Measurements from ENCODE around the gene CD300A.
A peak's percentile ranks its signal among the peaks of the same experiment; 100 is the strongest.
"Not testable (repeated sequence)": the region's sequence is repeated elsewhere in the genome, so short reads cannot be mapped to it uniquely, and the experiment has no call there.

The CD300A gene

DNA sequence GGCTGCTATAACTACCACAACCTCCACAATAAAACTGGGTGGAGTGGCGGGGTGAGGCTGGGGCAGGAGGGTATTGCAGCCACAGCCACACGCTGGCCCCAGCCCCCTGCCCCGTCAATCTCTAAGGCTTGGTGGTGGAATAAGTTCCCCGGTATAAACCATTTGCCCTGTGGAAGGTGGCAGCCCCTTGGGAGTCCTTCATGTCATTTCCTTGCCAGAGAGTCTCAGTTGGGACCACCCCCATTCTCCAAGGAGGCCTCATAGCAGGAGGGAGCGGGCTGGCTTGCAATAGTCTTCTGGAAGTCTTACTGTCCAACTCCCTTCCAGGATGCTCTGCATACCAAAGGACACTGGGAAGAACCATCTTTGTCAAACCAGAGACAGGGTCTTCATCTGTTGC lies 19.4 kb downstream of the CD300A start:
- no peak for DNase-seq

DNA sequence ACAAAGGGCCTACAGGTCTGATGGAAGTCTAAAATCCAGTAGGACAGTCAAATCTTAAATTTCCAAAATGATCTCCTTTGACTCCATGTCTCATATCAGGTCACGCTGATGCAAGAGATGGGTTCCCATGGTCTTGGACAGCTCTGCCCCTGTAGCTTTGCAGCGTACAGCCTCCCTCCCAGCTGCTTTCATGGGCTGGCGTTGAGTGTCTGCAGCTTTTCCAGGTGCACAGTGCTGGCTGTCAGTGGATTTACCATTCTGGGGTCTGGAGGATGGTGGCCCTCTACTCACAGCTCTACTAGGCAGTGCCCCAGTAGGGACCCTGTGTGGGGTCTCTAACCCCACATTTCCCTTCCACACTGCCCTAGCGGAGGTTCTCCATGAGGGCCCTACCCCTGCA lies 21.8 kb downstream of the CD300A start:
- peak; percentile 33 for DNase-seq

- DNase-seq: no peak
Measured at GRCh38 chr17:74490716-74491115, 24.3 kb downstream of the CD300A start.

DNA sequence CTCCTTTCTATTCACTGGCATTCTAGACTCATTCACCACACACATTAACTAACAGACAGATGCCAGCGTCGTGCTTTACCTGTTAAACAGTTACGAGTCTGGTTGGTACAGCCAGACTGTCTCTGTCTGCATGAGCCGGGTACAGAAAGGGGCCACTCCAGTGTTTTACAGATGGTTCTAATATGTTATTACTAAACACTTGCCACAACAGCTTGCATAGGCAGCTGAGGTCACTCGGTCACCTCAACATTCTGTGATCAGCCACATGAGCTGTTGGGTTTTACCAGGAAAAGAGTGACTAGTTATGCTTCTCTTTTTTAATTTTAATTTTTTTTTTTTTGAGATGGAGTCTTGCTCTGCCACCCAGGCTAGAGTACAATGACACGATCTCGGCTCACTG lies 25.2 kb downstream of the CD300A start:
- DNase-seq: no peak

DNA sequence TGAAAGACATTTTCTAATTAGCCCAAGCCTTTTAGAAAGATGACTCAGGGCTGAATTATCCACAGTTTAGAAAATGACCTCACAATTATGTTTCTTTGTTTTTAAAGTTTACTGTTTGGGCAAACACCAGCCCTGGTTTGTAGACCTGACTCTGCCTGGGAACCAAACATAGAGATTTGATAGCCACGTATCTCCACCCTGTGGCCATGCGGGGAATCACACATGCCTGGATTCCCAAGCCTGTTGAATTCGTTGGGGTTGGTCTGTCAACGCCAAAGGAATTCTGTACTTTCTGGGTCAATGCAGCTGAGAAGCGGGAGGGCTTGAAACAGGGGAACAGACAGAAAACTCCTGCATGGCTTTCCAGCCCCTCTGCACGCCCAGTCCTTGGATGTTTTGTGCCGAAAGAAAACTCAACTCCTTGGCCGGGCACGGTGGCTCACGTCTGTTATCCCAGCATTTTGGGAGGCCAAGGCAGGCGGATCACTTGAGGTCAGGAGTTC lies 26.9 kb downstream of the CD300A start:
- DNase-seq: peak; percentile 86

DNA sequence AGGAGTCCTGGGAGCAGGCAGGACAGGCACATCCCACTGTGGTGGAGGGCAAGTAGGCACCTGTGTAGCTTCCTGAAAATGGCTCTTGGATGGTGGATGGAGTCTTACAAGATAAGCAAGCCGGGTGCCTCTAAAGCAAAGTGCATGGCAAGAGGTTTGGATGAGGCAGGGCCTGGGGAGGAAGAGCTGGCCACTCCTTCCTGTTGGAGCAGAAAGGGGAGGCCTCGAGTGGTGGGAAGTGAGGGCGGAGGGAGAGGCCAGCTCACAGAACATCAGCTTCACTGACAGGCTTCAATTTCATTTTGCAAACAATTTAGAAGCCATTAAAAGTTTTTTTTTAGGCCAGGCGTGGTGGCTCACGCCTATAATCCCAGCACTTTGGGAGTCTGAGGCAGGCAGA lies 31.0 kb downstream of the CD300A start:
- peak; percentile 43 for DNase-seq

DNA sequence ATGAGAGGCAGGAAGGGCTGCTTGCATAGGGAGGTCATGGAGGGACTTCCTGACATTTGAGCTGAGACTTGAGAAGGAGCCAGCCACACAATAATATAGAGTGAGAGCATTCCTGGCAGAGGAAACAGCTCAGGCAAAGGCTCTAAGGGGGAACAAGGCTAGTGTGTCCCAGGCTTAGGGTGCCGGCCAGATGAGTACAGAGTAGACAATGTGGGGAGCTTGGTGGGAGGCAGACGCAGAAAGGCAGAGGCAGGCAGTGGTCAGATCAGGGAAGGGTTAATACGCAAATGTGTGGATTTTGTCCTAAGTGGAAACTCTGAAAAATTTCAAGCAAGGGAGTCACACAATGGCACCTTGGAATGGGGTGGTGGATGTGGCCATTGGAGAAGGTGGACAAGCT lies 33.6 kb downstream of the CD300A start:
- DNase-seq: peak; percentile 21

DNA sequence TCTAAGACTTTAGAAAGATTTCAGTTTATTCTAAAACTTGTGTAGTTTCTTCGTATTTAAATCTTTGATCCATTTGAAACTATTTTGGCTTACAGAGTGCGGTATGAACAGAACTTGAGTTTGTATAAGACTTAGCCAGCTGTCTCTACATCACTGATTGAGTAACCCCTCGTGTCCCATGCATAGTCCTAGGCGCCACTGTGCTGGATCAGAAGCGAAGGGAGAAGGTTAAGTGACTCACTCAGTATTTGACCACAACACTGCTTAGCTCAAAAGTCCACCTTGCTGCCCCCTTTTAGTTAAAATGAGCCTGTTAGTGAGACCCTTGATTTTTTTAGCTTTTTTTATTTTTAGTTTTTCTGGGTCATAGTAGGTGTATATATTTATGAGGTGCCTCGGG lies 36.4 kb downstream of the CD300A start:
- peak; percentile 28 for DNase-seq

DNA sequence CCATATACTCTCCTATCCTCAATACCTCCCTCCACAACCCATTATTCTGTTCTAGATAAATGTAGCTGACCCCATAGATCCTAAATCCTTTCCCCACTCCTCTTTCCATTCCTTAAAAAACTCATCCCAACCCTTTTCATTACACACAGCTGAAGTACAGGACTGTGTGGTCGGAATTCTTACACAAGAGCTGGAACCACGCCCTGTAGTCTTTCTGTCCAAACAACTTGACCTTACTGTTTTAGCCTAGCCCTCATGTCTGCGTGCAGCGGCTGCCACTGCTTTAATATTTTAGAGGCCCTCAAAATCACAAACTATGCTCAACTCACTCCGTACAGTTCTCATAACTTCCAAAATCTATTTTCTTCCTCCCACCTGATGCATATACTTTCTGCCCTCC lies 37.5 kb downstream of the CD300A start:
- not testable (repeated sequence) for DNase-seq

GRCh38 chr17:74508156-74508555 lies 41.7 kb downstream of the CD300A start:
- DNase-seq: no peak

DNA sequence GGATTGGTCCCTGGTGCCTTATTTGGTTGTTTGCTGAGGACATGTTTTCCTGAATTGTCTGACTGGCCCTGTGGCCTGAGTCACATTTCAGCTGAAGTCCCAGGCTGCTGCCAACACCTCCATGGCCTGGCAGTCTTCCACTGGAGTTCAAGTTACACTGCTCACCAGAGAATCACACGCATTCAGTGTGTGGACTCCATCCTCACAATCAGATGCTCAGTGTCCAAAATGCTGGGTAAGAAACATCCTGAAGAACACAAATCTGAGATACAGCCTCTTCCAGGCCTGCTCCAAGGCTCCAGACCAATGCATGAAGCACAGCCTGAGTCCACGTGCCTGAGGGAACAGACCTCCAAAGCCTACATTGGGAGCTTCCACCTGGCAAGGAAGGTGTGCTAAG lies 45.6 kb downstream of the CD300A start:
- DNase-seq: peak; percentile 43

DNA sequence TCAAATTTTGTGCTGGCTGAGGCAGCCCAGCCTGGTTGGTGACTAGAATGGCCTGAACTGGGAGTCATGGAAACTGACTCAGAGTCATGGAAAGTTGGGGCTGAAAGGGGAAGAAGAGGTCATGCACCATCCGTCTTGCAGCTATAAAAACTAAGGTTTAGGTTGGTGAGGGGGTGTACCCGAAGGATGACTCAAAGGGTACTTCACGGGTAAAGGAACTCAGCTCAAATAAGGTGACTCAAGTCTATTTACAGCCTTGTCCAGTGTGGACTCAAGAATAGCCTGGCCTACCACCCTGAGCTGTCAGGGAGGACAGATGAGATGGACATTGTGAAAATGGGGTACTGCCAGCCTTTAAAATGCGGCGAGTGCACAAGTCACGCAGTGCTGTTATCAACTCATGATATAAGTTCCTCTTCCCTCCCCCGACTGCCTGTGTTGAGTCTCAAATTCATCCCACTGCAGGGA lies 46.2 kb downstream of the CD300A start:
- DNase-seq: peak; percentile 61

- DNase-seq: peak; percentile 61
Measured at GRCh38 chr17:74513987-74514631, 47.7 kb downstream of the CD300A start.

DNA sequence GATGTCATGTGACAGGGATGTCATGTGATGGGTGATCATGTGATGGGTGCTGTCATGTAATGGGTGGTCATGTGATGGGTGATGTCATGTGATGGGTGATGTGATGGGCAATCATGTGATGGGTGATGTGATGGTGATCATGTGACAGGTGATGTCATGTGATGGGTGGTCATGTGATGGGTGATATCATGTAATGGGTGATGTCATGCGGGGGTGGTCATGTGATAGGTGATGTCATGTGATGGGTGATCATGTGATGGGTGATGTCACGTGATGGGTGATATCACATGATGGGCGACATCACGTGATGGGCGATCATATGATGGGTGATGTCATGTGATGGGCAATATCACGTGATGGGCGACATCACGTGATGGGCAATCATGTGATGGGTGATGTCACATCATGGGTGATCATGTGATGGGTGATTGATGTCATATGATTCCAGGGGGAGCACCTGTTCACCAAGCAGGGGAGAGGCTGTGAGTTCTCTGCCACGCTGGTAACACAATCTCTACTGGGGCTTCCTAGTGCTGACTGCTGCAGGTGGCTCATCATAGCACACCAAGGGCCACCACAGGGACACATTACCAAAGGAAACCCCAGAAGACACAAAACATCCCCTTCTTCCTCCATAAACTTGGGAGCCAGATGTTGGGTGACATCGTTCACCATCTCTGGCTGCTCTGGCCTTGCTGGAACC lies 48.3 kb downstream of the CD300A start:
- DNase-seq: peak; percentile 57

GRCh38 chr17:74515941-74516340 lies 49.5 kb downstream of the CD300A start:
- DNase-seq: peak; percentile 37

DNA sequence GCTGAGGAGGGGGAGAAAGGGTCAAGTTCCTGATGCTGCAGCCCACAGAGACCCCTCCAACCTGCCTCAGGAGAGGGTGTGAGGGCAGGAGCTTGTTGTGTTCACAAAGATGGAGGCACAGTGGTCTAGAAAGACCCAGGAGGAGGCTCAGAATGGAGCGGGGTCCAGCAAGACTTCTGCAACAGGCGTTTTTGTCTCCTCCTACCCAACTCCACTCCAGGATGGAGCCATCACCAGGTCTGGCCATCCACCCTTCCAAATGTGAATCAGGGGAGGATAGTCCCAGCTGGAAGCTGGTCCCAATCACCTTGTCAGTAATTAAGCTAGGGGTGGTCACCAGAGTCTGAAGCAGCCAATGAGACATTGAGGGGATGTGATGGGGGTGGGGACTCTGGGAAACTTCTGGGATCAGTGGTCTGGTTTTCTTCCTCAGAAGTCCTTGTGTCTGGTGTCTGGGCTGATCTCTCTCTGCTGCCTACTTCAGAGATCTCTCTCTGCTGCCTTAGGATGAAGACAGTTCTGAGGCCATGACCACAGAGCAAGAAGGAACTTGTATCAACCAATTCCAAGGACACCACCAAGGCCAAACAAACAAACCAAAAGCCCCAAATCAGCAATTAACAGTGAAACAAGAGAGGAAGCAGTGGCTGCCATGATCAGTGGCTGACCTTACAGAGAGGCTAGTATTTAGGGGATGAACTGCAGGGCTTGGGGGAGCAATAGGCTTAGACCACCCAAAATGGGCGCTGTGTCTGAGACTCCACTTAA lies 50.3 kb downstream of the CD300A start:
- peak; percentile 43 for DNase-seq

- peak; percentile 19 for DNase-seq
Measured at GRCh38 chr17:74518413-74518981, 52.1 kb downstream of the CD300A start.

DNA sequence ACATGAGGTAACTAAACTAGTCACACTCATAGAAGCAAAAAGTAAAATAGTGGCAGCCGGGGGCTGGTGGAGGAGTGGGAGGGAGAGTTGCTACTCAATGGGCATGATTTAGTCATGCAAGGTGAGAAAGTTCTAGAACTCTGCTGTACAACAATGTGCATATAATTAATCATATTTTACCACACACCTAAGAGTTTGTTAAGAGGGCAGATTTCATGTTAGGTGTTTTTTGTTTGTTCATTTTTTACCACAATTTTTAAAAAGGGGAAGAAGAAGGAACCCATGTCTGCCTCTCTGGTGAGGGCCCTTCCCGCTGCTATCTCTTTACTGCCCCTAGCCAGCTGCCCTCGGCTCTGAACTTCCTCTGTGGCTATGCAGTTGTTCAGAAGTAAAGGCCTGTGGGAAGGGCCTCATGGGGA lies 53.6 kb downstream of the CD300A start:
- no peak for DNase-seq

DNA sequence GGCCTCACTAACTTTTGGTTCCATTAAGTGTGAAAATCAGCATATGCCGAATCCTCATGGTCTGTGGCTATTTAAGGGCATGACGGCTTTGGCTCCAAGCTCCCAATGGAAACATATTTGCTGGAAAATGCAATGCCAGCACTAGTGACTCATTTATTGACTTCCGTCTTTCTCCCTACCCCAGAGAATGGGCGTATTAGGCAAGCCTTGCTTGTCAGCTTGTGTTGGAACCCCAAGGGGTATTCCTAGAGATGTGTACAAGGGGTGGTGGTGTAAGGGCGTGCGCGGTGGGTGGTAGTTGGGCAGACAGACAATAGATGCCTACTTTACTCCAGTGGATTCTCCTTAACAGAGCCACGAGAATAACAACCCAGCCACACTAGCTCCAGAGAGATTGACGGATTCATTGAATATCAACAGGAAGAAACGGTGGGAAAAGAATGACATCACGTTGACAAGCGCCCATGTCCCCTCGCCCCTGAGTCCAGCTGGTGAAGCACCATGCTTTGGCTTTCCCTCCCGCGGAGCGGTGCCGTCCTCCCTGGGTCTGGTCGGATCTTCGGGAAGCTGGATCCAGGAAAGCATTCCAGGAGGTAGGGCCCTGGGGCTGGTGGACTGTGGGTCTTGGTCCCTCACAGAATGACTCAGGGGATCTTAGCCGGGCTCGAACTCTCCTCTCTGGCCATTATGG lies 54.5 kb downstream of the CD300A start:
- DNase-seq: peak; percentile 37

DNA sequence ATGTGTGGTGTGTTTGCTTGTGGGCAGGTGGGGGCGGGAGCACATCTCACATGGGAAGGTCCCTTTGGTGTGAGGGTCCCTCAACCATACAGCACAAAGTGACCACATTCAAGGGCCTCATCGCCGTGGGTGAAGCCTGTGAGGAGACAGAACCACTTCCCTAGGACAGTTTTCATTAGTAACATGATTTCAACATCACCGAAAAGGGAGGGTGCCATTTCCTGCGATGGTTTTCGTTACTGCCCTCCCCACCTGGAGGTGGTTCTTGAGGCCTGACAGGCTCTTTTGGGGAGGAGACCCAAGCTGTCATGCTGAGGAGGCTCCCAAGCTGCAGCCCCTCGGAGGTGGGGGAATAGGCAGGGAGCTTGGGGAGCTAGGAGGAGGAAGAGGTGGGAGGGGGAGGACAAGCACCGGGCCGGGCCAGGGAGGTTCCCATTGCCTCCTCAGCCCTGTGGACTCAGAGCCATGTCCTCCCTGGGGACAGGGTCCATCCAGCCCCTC lies 55.3 kb downstream of the CD300A start:
- DNase-seq: peak; percentile 56

DNA sequence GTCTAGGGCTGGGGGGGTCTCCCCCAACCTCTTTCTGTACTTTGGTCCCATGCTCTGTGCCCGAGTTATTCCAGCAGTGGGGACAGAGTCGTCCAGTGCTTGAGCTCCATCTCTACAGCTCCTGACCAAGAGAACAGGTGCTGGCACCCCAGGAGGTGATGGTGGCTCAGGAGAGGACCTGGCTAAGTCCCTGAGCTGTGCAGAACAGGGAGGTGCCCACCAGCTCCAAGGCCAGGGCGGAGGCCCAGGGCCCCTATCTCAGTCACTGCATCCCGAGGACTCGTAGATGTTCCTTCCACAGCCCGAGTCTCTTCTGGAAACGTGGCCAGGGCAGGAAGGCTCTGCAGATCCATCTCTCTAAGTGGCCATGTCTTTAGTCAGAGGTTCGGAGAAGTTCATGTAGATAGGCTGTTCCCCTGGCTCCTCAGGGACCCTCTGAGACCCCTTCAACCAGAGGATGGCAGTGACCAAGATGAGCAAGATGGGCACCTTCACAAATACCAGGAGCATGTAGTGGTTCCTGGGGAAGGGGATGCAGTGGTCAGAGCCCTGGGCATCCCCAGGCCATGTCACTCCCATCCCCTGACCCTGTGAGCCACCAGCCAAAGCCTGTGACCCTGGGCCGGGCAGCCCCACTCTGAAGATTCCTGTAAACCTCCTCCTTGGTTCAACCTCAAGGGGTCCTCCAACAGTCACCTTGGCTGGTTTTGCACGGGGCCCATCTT lies 56.1 kb downstream of the CD300A start:
- DNase-seq: peak; percentile 50

- DNase-seq: peak; percentile 38
Measured at GRCh38 chr17:74523308-74523707, 56.9 kb downstream of the CD300A start.

Measured in activated CD8-positive, alpha-beta memory T cell treated with anti-CD3 and anti-CD28 coated beads for 24 hours (primary cell).